GM18870 (cell line): Measurements from ENCODE around the gene AGXT.

ENCODE experiments used
- ATAC-seq: cut with Tn5 transposase; IDR thresholded peaks from one replicate; pipeline ENCODE4 v1.9.1; 2021; ENCODE audit warnings: moderate library complexity; ENCODE audit not compliant: unreplicated experiment

The AGXT gene

DNA sequence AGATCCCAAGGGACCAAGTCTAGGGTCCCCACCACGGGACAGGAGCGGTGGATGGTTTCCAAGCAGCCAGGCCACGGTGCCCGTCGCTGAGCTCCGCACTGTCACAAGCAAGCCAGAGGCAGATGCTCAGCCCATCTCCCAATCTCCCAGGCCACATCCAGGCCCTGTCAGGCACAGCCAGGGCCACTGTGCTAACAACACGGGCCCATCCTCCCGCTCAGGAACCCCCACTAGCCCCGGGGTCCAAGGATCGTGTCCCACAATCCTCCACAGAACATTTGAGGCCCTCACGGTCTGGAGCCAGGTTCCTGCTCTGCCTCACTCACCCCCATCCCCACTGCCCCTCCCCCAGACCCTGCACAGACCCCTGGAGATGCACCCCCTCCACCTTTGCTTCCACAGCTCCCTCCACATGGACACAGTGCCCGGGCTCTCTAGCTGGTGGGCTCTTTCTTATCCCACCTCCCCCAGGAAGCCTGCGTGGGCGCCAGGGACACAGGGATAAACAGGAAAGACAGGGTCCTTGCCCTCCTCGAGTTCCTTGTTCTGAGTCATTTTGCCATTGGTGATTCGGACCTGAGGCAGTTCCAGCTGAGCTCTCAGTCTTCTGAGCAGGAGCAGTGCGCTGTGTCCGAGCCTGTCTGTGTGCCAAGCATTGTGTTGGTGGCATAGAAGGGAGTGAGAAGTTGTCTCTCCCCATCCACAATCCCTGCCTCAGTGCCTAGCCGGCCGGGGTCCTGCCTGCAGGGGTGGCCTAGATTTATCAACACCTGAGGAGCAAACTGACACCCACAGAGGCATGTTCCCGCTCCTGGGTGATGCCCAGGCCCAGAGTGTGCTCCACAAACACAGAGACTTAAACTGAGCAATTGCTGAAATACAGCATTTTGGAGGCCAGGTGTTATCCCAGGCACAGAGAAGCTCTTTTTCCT, 44.5 kb downstream of the AGXT start:
- ATAC-seq: no peak

GRCh38 chr2:240913810-240914644, 45.4 kb downstream of the AGXT start:
- ATAC-seq: no peak

- no peak for ATAC-seq
Observed at GRCh38 chr2:240914645-240915525, 46.3 kb downstream of the AGXT start.

- ATAC-seq: no peak
Observed at GRCh38 chr2:240915526-240916341, 47.1 kb downstream of the AGXT start.

- ATAC-seq: no peak
Observed at GRCh38 chr2:240916571-240917008, 48.0 kb downstream of the AGXT start.

DNA sequence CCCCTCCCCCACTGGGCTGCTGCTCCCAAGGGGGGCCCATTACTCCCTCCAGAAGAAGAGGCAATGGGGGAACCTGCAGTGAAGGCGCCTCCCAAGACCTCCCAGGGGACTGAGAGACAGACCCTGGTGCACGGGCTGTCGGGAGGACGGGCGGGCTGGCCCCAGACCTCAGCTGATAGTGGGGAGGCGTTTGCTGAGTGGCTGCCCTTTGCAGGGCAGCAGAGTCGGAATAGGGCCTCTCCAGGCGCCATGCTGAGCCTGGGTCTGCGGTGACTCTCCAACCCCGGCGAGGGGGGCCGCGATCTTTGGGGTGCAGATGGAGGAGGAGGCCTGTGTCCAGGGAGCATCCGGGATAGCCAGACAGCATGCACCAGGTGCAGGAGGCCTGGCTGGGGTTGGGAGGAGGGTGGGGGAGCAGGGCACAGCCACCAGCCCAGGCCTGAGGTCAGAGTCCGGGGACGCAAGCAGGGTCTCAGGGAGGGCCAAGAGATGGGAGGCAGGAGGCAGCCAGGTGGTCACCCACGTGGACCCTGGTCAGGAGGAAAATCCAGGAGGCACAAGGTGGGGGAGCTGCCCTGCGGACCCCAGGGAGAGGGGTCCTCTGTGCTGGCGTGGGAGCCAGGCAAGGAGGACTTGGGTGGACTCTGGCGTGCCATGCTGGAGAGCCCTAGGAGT, 48.5 kb downstream of the AGXT start:
- ATAC-seq: no peak

DNA sequence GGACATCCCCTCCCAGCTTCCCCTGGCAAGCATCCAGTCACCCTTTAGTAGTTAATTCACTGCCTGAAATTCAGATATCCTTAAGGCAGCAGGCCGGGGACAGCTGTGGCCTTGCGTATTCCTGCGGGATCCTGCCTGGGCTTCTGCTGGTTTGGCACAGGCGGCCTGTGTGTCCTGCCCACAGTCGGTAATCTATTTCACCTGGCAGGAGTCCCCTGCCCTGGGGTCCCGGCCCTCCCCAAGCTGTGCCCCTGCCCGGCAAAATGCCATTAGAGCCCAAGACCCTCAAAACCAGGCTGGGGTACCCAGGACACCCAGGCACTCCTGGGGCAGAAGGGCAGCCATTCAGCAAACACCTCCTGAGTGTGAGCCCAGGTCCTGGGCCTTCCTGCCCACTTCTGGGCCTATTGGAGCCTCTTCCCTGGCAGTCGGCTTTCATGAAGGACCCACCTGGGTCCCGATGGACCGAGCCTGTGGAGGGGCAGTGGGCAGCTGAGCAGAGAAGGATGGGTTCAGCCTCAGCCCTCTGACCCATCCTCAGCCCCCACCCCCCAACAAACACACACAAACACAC, 49.1 kb downstream of the AGXT start:
- no peak for ATAC-seq

DNA sequence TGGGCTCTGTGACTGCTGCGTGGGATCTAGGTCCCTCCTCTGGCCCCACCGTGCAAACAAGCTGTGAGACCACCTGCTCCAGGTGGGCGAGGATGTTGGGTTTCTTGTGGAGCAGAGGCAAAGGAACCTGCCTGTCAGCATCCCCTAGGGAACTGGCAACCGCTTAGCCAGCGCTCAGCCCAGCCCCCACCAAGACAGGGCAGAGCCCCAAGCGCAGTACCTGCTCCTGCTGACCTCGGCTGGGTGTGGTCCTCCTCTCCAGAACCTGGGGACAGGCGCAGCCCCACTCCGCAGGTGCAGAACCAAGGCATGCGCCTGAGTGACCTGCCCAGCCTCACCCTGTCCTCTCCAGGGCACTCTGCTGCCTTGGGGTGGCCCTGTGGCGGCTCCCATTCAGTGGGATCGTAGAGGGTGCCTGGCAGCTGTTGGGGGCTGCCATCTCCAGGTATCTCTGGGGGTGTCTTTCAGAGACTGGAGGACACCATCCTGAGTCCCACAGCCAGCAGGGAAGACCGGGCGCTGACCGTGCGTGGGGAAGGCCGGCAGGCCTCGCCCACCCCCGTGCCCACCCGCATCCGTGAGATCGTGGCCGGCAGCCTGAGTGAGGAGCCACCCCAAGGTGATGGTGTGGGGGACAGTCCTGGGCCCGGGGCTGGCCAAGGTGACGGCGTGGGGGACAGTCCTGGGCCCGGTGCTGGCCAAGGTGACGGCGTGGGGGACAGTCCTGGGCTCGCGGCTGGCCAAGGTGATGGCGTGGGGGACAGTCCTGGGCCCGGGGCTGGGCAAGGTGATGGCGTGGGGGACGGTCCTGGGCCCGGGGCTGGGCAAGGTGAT, 49.9 kb downstream of the AGXT start:
- ATAC-seq: no peak

DNA sequence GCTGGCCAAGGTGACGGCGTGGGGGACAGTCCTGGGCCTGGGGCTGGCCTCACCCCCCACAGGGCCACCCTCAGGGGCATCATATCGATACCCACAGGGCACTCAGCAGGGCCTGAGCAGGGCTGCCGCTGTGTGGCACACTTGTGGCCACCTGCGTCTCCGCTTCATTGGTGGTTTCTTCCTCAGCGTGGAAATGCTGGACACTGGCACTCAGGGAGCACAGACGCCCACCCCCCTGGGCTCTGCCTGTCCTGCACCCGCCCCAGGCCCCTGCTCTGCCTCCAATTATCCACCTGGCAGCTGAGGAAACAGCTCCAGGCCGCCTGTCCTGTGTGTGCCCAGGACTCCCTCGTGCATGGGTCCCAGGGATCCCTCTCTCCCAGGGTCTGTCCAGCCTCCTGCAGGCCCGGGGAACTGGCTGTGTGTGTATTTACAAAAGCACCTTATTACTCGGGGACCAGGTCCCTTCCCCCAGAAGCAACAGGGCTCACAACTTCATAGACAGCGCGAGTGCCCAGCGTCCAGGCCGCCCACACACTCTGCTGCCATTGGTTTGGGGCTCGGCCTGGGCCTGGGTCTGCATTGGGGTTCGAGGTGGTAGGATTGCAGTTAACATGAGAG, 50.6 kb downstream of the AGXT start:
- no peak for ATAC-seq

- ATAC-seq: no peak
Observed at GRCh38 chr2:240919786-240920782, 51.5 kb downstream of the AGXT start.

DNA sequence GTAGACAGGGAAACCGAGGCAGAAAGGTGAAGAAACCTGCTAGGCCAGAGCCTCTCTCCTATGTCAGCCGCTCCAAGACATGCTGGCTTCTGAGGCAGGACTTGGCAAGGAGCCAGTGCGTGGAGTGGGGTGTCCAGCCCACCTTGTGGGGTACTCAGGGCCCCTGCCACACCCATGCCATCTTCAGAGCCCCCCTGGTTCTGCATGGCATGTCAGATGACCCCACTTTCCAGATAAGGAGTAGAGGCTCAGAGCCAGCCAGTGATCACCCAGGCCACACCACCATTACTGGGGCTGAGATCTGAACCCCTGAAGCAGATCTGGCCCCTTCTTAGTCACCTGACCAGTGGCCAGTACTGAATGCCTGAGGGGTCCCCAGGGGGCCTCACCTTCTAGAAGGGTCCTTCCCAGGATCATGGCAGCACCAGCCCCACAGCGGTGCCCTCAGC, 52.2 kb downstream of the AGXT start:
- no peak for ATAC-seq

GRCh38 chr2:240921311-240921994, 52.8 kb downstream of the AGXT start:
- no peak for ATAC-seq

GRCh38 chr2:240921995-240922244, 53.3 kb downstream of the AGXT start:
- no peak for ATAC-seq

DNA sequence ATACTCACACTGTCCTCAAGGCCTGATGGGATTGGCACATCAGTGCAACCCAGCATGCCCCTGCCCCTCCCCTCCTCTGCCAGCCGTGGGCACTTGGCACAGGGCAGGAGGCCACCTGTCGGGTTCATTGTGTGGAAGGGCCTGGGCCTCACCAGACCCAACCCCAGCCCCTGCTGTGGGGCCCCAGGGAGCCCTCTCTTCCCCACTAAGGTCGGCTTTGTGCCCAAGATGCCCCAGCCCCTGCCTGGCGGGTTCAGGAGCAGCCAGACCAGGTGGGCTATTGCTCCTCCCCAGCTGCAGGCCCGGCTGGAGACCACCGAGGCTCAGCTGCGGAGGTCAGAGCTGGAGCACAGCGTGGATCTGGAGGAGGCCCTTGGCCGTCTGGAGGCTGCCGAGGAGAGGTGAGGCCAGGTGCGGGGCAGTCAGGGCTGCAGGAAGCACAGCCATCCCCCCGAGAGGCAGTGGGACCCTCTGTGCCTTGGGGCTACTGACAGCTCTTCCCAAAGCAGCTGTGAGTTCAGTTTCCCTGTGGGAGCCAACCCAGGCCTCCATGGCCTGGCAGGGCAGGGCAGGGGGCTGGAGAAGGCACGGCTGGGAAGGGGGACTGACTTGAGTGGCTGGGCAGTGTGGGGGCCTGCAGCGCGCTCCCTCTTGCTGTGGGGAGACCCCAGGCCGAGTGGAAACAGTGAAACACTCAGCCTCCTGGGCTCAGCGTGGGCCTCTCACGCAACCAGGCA, 53.8 kb downstream of the AGXT start:
- no peak for ATAC-seq

DNA sequence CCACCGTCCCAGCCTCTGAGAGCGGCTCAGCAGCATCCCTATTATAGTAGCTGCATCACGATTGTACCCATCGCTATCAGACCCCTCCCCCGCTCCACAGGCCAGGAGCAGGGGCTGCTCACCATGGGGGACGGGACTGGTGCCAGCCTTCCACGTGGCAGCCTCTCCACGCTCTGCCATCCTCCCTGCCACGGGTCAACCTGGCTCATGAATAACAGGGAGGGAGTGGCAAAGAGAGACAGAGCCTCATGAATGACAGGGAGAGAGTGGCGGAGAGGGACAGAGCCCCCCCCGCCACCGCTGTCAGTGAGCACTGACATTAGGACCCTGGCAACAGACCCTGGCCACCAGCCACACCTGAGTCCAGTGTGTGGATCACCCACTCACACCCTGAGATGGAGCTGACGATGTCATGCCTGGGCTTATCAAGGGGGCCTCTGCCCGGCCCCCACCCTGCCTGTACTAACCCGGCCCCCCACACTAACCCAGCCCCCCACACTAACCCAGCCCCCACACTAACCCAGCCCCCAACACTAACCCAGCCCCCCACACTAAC, 54.4 kb downstream of the AGXT start:
- no peak for ATAC-seq
